Anterior cingulate cortex (tissue), 58 donors: ENCODE measurements around the gene CDH13.

Experiments used
- DNase-seq, 58 donors: peaks; one replicate each; lab custom pipeline; 2025; lab: John Stamatoyannopoulos, UW

CDH13 gene

GRCh38 chr16:83849421-83849820 lies 1222.7 kb downstream of the CDH13 start:
- no peak for DNase-seq
